Neural crest cell (in vitro differentiated cells): ENCODE results near the gene TNRC6B. TPM values are rescaled to one million over a fixed set of nuclear protein-coding genes. Genes with fewer than 3 reads are reported as not detected.
A peak's percentile ranks its signal among the peaks of the same experiment; 100 is the strongest.

Experiments used
- DNase-seq: peaks from one replicate; pipeline ENCODE4 v3.0.0; 2021; ENCODE audit warnings: low read depth, mixed read lengths, low spot score
- H3K27ac Mint-ChIP-seq: one replicate; pipeline ENCODE4 v1.8.0; 2021; ENCODE audit warnings: mild to moderate bottlenecking, mixed read lengths; ENCODE audit not compliant: unreplicated experiment
- H3K27me3 Mint-ChIP-seq: 2 replicates; pipeline ENCODE4 v1.8.0; 2021; ENCODE audit warnings: low read depth, mild to moderate bottlenecking, mixed read lengths
- H3K36me3 Mint-ChIP-seq: 2 replicates; pipeline ENCODE4 v1.8.0; 2021; ENCODE audit warnings: low read depth, mild to moderate bottlenecking, mixed read lengths
- H3K4me1 Mint-ChIP-seq: 2 replicates; pipeline ENCODE4 v1.8.0; 2021; ENCODE audit warnings: mixed read lengths
- H3K4me3 Mint-ChIP-seq: one replicate; pipeline ENCODE4 v1.8.0; 2021; ENCODE audit warnings: mild to moderate bottlenecking, mixed read lengths
- H3K9me3 Mint-ChIP-seq: 2 replicates; pipeline ENCODE4 v1.8.0; 2021; ENCODE audit warnings: mixed read lengths
- total RNA-seq: library from RNA; stranded (reverse); gene quantifications from 2 replicates; pipeline ENCODE4 v1.2.1, GENCODE V29; 2021
- TF ChIP-seq, protein P1 (sequence below): fragments of 200-600 bp; sonication (generic); conservative IDR thresholded peaks from 2 replicates; pipeline ENCODE4 v1.5.0; 2021; ENCODE audit warnings: antibody characterized with exemption, mild to moderate bottlenecking

TNRC6B gene
- total RNA-seq, 1 donor from 2014 or later: 36.8 TPM

DNA sequence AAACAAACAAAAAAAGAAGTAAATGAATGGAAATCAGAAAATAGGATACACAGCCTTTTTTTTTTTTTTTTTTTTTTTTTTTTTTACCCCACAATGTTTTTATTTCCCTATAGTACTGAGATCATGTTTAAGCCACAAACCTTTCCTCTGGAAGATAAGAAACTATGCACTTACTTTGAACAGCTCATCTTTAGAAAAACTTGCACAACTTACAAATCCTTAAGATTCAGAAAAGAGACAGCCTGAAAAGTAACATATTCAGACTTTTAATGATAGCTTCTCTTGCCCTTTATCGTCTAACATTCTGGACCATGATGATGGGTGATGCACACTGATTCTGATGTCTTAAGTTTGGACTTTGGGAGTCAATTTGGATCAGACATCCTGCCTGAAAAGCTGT is 80.3 kb downstream of the TNRC6B start:
- Mint-ChIP-seq H3K27me3 (no peaks in the 10 kb centered on the region), H3K4me3 (no peak overlapping the region), H3K27ac (no peak overlapping the region), H3K4me1 (peaks cover 7% of the 10 kb centered on the region), H3K9me3 (no peaks in the 10 kb centered on the region), H3K36me3 (peaks cover 14% of the 10 kb centered on the region)
- TF ChIP-seq, protein P1, sequence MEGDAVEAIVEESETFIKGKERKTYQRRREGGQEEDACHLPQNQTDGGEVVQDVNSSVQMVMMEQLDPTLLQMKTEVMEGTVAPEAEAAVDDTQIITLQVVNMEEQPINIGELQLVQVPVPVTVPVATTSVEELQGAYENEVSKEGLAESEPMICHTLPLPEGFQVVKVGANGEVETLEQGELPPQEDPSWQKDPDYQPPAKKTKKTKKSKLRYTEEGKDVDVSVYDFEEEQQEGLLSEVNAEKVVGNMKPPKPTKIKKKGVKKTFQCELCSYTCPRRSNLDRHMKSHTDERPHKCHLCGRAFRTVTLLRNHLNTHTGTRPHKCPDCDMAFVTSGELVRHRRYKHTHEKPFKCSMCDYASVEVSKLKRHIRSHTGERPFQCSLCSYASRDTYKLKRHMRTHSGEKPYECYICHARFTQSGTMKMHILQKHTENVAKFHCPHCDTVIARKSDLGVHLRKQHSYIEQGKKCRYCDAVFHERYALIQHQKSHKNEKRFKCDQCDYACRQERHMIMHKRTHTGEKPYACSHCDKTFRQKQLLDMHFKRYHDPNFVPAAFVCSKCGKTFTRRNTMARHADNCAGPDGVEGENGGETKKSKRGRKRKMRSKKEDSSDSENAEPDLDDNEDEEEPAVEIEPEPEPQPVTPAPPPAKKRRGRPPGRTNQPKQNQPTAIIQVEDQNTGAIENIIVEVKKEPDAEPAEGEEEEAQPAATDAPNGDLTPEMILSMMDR: no peak
- DNase-seq: no peak

DNA sequence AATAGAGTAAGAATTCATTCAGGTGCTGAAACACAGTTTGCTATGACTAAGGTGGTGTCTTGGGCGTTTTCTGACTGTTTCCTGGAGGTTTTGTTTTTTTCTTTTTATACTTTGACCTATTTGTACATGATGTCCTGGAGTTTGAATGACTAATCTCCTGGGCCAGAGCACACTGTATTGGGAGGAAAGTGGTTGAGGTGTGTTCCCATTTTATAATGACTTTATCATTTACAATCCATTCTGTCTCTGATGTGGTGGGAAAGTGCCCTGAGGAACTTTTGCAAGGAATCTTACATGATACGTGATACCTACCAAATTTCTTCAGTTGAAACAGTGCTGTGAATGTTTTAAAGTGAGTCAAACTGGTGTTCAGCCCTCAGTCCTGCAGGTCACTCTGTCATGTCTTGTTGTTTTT is 80.8 kb downstream of the TNRC6B start:
- H3K4me1 Mint-ChIP-seq: peaks cover 7% of the 10 kb centered on the region
- H3K9me3 Mint-ChIP-seq: no peaks in the 10 kb centered on the region
- TF ChIP-seq, protein P1: no peak
- DNase-seq: no peak
- no peak overlapping the region for H3K4me3 Mint-ChIP-seq
- peaks cover 14% of the 10 kb centered on the region for H3K36me3 Mint-ChIP-seq
- H3K27ac Mint-ChIP-seq: no peak overlapping the region
- H3K27me3 Mint-ChIP-seq: no peaks in the 10 kb centered on the region

DNA sequence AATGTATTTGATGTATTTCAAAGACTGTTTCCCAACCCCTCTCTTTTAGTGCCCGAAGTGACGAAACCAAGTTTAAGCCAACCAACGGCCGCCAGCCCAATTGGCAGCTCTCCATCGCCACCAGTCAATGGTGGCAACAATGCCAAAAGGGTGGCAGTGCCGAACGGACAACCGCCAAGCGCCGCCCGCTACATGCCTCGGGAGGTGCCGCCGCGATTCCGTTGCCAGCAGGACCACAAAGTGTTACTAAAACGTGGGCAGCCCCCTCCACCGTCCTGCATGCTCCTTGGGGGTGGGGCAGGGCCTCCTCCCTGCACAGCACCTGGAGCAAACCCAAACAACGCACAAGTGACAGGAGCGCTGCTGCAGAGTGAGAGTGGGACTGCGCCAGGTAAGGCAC is 84.1 kb downstream of the TNRC6B start:
- Mint-ChIP-seq H3K4me1 (peaks cover 6% of the 10 kb centered on the region), H3K9me3 (peaks cover 5% of the 10 kb centered on the region), H3K27ac (no peak overlapping the region), H3K27me3 (no peaks in the 10 kb centered on the region), H3K36me3 (peaks cover 36% of the 10 kb centered on the region), H3K4me3 (no peak overlapping the region)
- no peak for DNase-seq
- TF ChIP-seq, protein P1: no peak

DNA sequence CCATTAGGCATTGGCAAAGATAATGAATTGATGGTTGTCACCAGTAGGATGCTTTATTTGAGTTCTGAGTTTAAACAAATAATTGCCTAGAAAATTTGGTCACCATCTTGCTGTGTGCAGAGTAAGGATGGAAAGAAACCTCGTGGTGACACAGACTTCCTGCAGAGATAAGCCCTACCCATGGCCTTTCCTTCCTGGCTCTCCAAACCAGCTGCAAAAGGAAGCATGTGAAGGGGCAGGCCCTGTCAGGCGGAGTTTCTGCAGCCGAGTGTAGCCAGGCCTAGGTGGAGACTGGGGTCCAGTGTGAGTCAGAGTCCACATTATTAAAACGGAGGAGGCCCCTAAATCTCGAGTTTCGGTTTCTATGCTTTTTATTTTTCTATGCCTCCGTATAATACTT is 85.5 kb downstream of the TNRC6B start:
- Mint-ChIP-seq H3K36me3 (peaks cover 36% of the 10 kb centered on the region), H3K4me3 (no peak overlapping the region), H3K9me3 (peaks cover 5% of the 10 kb centered on the region), H3K27me3 (no peaks in the 10 kb centered on the region), H3K4me1 (peaks cover 6% of the 10 kb centered on the region), H3K27ac (no peak overlapping the region)
- TF ChIP-seq, protein P1: no peak
- DNase-seq: no peak

DNA sequence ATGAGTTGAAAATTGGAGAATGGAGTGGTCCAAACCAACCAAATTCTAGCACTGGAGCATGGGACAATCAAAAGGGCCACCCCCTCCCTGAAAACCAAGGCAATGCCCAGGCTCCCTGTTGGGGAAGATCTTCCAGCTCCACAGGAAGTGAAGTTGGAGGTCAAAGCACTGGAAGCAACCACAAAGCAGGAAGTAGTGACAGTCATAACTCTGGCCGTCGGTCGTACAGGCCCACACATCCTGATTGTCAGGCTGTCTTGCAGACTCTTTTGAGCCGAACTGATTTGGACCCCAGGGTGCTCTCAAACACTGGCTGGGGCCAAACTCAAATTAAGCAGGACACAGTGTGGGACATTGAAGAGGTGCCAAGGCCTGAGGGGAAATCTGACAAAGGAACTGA is 88.1 kb downstream of the TNRC6B start:
- H3K27me3 Mint-ChIP-seq: no peaks in the 10 kb centered on the region
- no peak overlapping the region for H3K4me3 Mint-ChIP-seq
- peaks cover 32% of the 10 kb centered on the region for H3K36me3 Mint-ChIP-seq
- TF ChIP-seq, protein P1: no peak
- peak overlapping the region; percentile 7 for H3K27ac Mint-ChIP-seq
- no peak for DNase-seq
- peaks cover 5% of the 10 kb centered on the region for H3K9me3 Mint-ChIP-seq
- peaks cover 6% of the 10 kb centered on the region for H3K4me1 Mint-ChIP-seq

DNA sequence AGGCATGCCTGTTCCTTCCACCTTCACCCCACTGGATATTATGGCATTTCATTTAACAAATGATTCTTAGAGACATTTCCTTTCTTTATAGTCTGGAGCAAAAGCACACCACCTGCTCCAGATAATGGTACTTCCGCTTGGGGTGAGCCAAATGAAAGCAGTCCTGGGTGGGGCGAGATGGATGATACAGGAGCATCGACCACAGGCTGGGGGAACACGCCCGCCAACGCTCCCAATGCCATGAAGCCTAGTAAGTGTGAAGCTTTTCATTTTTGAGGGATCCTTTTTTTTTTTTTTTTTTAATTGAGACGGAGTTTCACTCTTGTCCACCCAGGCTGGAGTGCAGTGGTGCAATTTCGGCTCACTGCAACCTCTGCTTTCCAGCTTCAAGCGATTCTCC is 92.3 kb downstream of the TNRC6B start:
- DNase-seq: no peak
- Mint-ChIP-seq H3K9me3 (no peaks in the 10 kb centered on the region), H3K4me1 (no peaks in the 10 kb centered on the region), H3K4me3 (no peak overlapping the region), H3K27me3 (no peaks in the 10 kb centered on the region), H3K27ac (no peak overlapping the region), H3K36me3 (peaks cover 13% of the 10 kb centered on the region)
- TF ChIP-seq, protein P1: no peak
